Hindlimb muscle (tissue), 1 donor: ENCODE measurements around the gene BOD1. TPM values are rescaled to one million over a fixed set of nuclear protein-coding genes. Genes with fewer than 3 reads are reported as not detected.
A peak's percentile ranks its signal among the peaks of the same experiment; 100 is the strongest.

Experiments
- DNase-seq: peaks from one replicate; pipeline ENCODE4 v3.0.0-alpha.2; 2013
- polyA plus RNA-seq: library from polyadenylated mRNA; unstranded; fragments of 120-200 nt; gene quantifications from one replicate; pipeline ENCODE4 v1.2.1, GENCODE V29; 2013; ENCODE audit not compliant: insufficient read length

The BOD1 gene
- polyA plus RNA-seq, 1 donor = 71.9 TPM

DNA sequence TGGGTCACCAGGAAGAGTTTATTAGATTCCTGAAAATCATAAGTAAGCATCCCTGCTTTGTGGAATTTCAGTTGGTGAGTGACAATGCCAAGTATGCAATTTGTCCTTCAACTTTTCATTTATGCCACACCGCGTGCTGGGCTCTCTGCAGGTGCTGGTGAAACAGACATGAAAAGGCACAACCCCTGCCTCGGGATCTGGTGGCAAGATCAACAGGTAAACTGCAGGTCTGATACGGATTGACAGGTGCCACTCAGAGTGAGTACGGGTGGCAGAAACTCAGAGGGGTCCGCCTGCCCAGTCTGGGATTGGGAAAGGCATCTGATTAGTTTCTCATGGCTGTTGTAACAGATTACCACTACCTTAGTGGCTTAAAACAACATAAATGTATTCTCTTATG is 40.5 kb downstream of the BOD1 start:
- DNase-seq = no peak

- no peak for DNase-seq
Measured at GRCh38 chr5:173574983-173575382, 41.5 kb downstream of the BOD1 start.

DNA sequence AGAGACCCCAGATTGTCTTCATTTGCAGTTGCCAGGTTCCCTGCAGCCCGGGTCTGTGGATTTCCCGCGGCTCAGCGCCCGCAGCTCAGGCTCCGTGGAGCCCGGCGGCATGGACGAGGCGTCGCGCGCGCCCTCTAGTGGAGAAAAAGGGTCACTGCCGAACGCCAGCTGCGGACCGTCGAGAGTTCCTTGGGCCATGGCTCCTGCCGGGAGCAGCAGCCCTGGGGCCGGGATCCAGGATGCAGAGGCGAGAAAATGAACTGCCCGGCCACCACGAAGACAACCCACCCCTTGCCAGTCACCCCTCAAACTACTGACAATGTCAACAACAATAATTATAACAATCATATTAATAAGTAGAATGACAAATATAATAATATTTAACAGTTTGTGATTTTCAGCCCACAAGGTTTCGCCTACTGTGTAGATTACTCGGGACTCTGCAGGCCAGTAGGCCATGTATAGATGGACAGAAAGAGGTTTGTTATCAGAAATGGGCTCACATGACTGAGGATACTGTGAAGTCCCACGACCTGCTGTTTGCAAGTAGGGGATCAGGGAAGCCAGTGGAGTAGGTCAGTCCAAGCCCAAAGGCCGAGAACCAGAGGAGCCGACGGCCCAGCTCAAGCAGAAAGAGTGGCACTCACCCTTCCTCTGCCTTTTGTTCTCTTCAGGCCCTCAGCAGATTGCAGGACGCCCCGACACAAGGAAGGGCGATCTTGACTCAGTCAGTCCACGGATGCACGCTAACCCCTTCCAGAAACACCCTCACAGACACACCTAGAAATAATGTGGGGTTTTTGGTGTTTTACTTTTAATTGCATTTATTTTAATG is 43.1 kb downstream of the BOD1 start:
- DNase-seq = peak; percentile 79

- DNase-seq = no peak
Measured at GRCh38 chr5:173572431-173573125, 43.9 kb downstream of the BOD1 start.

DNA sequence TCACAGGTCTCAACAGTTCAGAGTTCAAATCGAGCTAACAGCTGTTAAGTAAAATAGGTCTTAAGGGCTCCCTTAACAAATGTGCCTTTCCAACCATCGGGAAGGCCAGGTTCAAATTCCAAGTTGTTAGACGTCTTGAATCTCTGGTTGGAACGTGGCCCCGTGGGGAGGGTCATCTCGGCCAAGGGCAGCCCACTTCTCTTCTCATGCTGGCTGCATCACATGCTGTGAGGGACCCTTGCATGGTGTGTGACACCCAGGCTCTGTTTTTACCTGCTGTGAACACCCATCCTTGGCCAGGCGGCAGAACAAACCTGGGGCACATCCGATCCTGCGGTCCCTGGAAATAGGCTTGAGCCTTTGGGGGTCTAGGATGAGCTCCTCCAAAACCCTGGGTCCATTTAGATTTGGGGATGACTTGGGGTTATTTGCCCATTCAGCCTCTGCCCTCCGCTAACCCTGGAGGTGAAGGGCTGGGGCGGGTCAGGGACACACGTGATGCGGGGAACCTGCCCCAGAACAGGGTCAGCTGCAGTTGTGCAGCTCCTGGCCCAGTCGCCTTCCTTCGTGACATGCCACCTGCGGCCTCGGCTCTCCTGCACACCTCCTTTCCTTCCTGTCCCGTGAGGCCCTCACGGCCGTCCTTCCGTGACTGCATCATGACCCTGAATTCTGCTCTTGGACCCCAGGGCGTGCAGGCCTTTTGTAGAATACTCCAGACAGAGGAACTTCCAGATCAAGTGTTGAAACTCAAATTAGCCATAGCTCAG is 45.9 kb downstream of the BOD1 start:
- DNase-seq = no peak

- DNase-seq = no peak
Measured at GRCh38 chr5:173568703-173569102, 47.7 kb downstream of the BOD1 start.

GRCh38 chr5:173568128-173568527 is 48.3 kb downstream of the BOD1 start:
- DNase-seq = no peak

- no peak for DNase-seq
Measured at GRCh38 chr5:173567548-173567947, 48.9 kb downstream of the BOD1 start.

GRCh38 chr5:173565491-173566072 is 50.9 kb downstream of the BOD1 start:
- no peak for DNase-seq

DNA sequence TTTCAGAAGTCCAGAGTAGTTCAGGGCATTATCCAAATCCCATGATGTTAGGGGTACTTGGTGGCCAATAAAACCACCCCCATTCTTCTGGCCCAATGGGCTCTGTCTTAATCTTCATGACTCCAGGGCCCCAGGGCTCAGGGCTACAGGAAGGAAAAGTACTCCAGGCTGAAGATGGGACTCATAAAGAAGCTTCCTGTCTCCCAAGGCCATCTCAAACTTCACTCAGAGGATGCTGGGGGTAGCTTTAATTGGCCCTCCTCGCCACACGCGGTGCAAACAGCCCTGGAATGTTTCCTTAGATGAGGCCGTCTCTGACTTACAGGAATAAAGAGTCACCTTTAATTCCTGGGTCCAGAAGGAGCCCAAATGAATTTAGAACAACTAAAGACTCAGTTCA is 52.3 kb downstream of the BOD1 start:
- no peak for DNase-seq

GRCh38 chr5:173563246-173563645 is 53.2 kb downstream of the BOD1 start:
- DNase-seq = no peak

DNA sequence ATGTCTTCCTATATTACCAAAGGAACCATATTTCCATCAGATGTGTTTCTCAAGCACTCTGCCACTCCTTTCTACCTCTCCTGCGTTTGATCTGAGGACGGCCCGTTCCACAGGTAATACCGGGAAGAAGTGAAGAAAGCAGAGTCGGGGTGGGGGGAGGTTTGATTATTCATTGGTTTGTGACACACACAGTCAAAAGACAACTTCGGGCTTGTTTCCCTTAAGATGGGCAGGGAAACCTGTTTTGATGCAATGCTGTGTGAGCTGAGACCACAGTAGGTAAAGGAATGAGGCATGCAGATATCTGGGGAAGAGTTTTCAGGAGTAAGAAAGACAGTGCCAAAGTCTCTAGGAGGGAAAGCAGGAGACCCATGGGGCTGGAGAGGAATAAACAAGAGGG is 54.0 kb downstream of the BOD1 start:
- DNase-seq = no peak
